Keratinocyte (primary cell): Measurements from ENCODE around the gene CNNM3. TPM values are rescaled to one million over a fixed set of nuclear protein-coding genes. Genes with fewer than 3 reads are reported as not detected.

Experiments used
- DNase-seq: peaks from one replicate; pipeline ENCODE4 v3.0.0-alpha.2; 2011; ENCODE audit warnings: low read depth, missing footprints, low spot score
- FAIRE-seq: peaks from 2 replicates; lab custom pipeline; 2011; peaks lifted over from hg19 to GRCh38; lab: Jason Lieb, UNC
- H2AFZ ChIP-seq: 2 replicates; pipeline ENCODE4 v1.6.0; 2012; ENCODE audit warnings: low read length, control low read depth, inconsistent platforms; ENCODE audit not compliant: control insufficient read depth
- H3K27ac ChIP-seq: 2 replicates; pipeline ENCODE4 v1.5.1; 2011; ENCODE audit warnings: low read length; ENCODE audit not compliant: control insufficient read depth, insufficient read depth
- H3K27me3 ChIP-seq: 3 replicates; pipeline ENCODE4 v1.6.0; 2011; ENCODE audit warnings: low read length; ENCODE audit not compliant: control insufficient read depth, insufficient read depth; ENCODE audit errors: extremely low read depth
- H3K36me3 ChIP-seq, 2 experiments: 2 replicates in 1 of 2; 3 replicates in 1 of 2; pipeline ENCODE4 v1.5.1; 2011; ENCODE audit warnings: low read length in 2 of 2, mild to moderate bottlenecking in 1 of 2; ENCODE audit not compliant: control insufficient read depth in 2 of 2, insufficient read depth in 2 of 2; ENCODE audit errors: extremely low read depth in 1 of 2
- H3K4me1 ChIP-seq: 3 replicates; pipeline ENCODE4 v1.5.1; 2011; ENCODE audit warnings: low read length; ENCODE audit not compliant: control insufficient read depth, insufficient read depth; ENCODE audit errors: extremely low read depth
- H3K4me2 ChIP-seq: 3 replicates; pipeline ENCODE4 v1.6.0; 2011; ENCODE audit warnings: low read depth, low read length; ENCODE audit not compliant: control insufficient read depth, insufficient read depth; ENCODE audit errors: extremely low read depth
- H3K4me3 ChIP-seq, 3 experiments: fragments of 200-600 bp in 1 of 3; sonication (generic) in 1 of 3; 2 replicates in 2 of 3; 3 replicates in 1 of 3; pipeline ENCODE4 v1.5.1; 2011 to 2016; ENCODE audit warnings: low read length in 3 of 3, mild to moderate bottlenecking in 3 of 3, control low read depth in 2 of 3, inconsistent platforms in 1 of 3, low read depth in 1 of 3, mixed read lengths in 1 of 3, mixed run types in 1 of 3, moderate library complexity in 1 of 3; ENCODE audit not compliant: control insufficient read depth in 2 of 3, insufficient read depth in 2 of 3; ENCODE audit errors: extremely low read depth in 1 of 3
- H3K79me2 ChIP-seq: 2 replicates; pipeline ENCODE4 v1.6.0; 2012; ENCODE audit warnings: low read length; ENCODE audit not compliant: control insufficient read depth, insufficient read depth
- H3K9ac ChIP-seq: 3 replicates; pipeline ENCODE4 v1.6.0; 2011; ENCODE audit warnings: low read length; ENCODE audit not compliant: control insufficient read depth, insufficient read depth; ENCODE audit errors: extremely low read depth
- H3K9me1 ChIP-seq: 3 replicates; pipeline ENCODE4 v1.6.0; 2011; ENCODE audit warnings: low read length; ENCODE audit not compliant: control insufficient read depth, insufficient read depth; ENCODE audit errors: extremely low read depth
- H3K9me3 ChIP-seq: 2 replicates; pipeline ENCODE4 v1.5.1; 2012; ENCODE audit warnings: low read depth, low read length; ENCODE audit not compliant: control insufficient read depth
- H4K20me1 ChIP-seq: 3 replicates; pipeline ENCODE4 v1.6.0; 2011; ENCODE audit warnings: low read length; ENCODE audit not compliant: control insufficient read depth, insufficient read depth; ENCODE audit errors: extremely low read depth
- CTCF ChIP-seq, 3 experiments: IDR thresholded peaks in 1 of 3; conservative IDR thresholded peaks in 1 of 3; optimal IDR thresholded peaks in 1 of 3; 2 replicates in 2 of 3; 3 replicates in 1 of 3; pipeline versions ENCODE3 to v1.5.1; 2011; ENCODE audit warnings: low read length in 3 of 3, mild to moderate bottlenecking in 3 of 3, moderate library complexity in 2 of 3, control low read depth in 1 of 3, inconsistent platforms in 1 of 3; ENCODE audit not compliant: insufficient read depth in 2 of 3; ENCODE audit errors: extremely low read depth in 1 of 3
- EZH2 ChIP-seq: IDR thresholded peaks from one replicate; pipeline ENCODE4 v1.6.1; 2012; ENCODE audit warnings: inconsistent platforms, mild to moderate bottlenecking, low read length, moderate library complexity
- dilution Hi-C: fragments of 300-500 bp; cut with MboI; formaldehyde crosslinking; loops from one replicate; pipeline ENCODE4 v1.7.0; 2020; ENCODE audit warnings: low sequenced_read_pairs; ENCODE audit not compliant: extremely low pct_ligation_motif_present
- polyA plus RNA-seq, 5 experiments: library from polyadenylated mRNA; depleted of rRNA in 3 of 5; stranded (reverse) in 3 of 5; stranded (forward) in 1 of 5; unstranded in 1 of 5; fragments of >200 nt; gene quantifications; 1 replicate in 1 of 5; 2 replicates in 3 of 5; 3 replicates in 1 of 5; pipeline versions ENCODE4 v1.2.1 to v1.2.3, GENCODE V29; 2011 to 2012; ENCODE audit warnings: missing spikeins in 2 of 5, low read depth in 1 of 5, low replicate concordance in 1 of 5

The CNNM3 gene
- polyA plus RNA-seq, 1 donor (not counting 4 experiments of a cell fraction or from before 2014, with no cell fraction given): 2.3 TPM

DNA sequence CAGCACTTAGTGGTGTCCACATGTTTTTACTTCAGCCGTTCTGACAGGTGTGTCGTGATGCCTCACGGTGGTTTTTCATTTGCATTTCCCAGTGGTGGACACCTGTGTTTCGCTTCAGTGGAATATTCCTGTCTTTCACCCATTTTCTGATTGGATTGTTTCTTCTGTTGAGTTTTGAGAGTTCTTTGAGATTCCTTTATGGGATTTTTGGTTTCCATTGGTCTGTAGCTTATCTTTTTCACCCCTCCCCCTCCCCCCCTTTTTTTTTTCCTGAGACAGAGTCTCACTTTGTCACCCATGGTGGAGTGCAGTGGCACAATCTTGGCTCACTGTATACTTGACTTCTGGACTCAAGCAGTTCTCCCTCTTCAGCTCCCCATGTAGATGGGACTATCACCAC, 19.8 kb downstream of the CNNM3 start:
- dilution Hi-C loops: no loop called here
- Histone ChIP-seq H3K4me3 (no peak overlapping the region), H3K9ac (no peak overlapping the region), H3K27me3 (no peaks in the 10 kb centered on the region), H3K36me3 (peaks cover 0 to 7% of the 10 kb centered on the region in 2 experiments), H3K4me1 (no peaks in the 10 kb centered on the region), H3K79me2 (no peaks in the 10 kb centered on the region), H2AFZ (no peak overlapping the region), H3K4me2 (no peak overlapping the region), H3K27ac (no peak overlapping the region), H3K9me3 (no peaks in the 10 kb centered on the region), H4K20me1 (peaks cover 3% of the 10 kb centered on the region), H3K9me1 (no peaks in the 10 kb centered on the region)
- no peak for DNase-seq
- FAIRE-seq: no peak
- TF ChIP-seq EZH2: no peak

- no peak for FAIRE-seq
- dilution Hi-C loops: no loop called here
- TF ChIP-seq CTCF (optimal IDR thresholded peaks at IDR 0.05 in 1 of 3, IDR thresholded peaks at IDR 0.05 in 1 of 3, conservative IDR thresholded peaks at IDR 0.05 in 1 of 3; ENCODE audit: extremely low read depth in 1 of 3, insufficient read depth in 2 of 3, low read length in 3 of 3): no peak
- no peak for TF ChIP-seq EZH2
Observed at GRCh38 chr2:96837575-96837974, 21.5 kb downstream of the CNNM3 start.

More at GRCh38 chr2:96837575-96837974, 21.5 kb downstream of the CNNM3 start:
- Histone ChIP-seq H3K4me2 (no peak overlapping the region), H3K9me3 (no peaks in the 10 kb centered on the region), H3K4me1 (no peaks in the 10 kb centered on the region), H3K27ac (no peak overlapping the region), H3K79me2 (no peaks in the 10 kb centered on the region), H3K9ac (no peak overlapping the region), H3K36me3 (peaks cover 0 to 6% of the 10 kb centered on the region in 2 experiments), H3K4me3 (no peak overlapping the region), H2AFZ (no peak overlapping the region), H4K20me1 (peaks cover 3% of the 10 kb centered on the region), H3K27me3 (no peaks in the 10 kb centered on the region), H3K9me1 (no peaks in the 10 kb centered on the region)
- no peak for DNase-seq
